GM19035 (cell line): Measurements from ENCODE around the gene AQR.
"Not testable (repeated sequence)": the region's sequence is repeated elsewhere in the genome, so short reads cannot be mapped to it uniquely, and the experiment has no call there.

Experiments used
- ATAC-seq: cut with Tn5 transposase; IDR thresholded peaks from one replicate; pipeline ENCODE4 v1.9.1; 2021; ENCODE audit not compliant: unreplicated experiment

The AQR gene

DNA sequence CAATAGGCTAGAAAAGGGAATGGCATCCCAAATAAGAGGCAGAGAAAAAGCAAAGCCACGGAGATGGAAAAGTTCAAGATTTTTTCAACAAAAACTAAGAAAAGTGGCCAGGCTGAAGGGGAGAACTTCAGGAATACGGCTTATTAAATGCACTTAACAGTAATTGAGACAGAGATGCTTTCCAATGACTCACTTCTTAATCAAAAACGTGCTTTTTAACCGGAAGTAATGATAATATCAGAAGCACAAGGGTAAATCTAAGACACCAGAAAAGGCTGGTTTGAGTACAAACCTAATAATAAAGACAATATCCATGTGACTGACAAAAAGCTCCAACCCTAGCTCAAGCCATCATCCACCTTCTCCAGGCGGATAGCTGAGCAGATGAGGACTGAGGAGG lies 149.4 kb downstream of the AQR start:
- no peak for ATAC-seq

- ATAC-seq = no peak
Observed at GRCh38 chr15:34818526-34818925, 151.0 kb downstream of the AQR start.

DNA sequence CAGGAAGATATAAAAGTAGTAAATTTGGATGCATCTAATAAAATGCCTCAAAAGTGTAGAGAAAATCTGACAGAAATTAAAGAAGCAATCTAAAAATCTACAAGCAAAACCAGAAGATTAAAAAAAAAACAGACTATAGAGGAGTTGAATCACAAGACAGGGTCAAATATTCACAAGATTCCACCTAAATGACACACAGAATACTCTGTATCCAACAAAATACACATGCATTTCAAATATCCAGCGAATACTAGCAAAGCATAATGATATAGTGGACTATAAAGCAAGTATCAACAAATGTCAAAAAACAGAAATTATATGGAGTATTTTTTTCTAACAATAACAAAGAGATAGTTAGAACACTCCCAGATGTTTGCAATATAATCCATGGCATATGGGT lies 153.7 kb downstream of the AQR start:
- ATAC-seq = no peak

DNA sequence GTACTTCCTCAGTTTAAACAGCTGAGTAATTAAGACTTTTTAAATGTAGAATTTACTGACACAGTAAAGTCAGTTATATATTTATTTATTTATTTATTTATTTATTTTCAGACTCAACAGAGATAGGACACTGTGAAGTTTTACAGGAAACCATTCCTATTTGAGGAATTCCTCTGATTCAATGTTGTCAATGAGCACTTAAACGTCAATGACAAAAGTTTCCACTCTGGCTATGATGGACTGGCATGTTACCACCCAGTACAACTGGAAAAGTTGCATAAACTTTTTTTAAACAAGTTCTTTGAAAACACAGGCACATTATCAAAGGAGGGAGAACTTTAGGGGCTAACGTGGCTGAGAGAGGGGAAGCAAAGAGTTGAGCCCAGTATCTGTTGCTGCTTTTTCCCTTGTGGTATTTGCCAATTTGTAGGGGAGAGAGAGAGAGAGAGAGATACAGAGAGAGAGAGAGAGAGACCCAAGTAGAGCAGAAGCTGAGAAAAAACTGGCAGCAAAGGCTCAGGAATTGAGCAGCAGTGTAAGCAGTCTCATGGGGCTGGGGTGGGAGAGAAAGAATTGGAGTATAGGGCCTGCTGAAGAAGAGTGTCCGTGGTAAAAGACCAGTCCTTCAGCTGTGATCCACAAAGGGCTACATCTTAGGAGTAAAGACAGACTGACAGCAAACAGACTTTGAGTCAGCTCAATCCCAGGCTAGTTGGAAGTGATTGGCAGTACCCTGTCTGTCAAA lies 155.9 kb downstream of the AQR start:
- no peak for ATAC-seq

DNA sequence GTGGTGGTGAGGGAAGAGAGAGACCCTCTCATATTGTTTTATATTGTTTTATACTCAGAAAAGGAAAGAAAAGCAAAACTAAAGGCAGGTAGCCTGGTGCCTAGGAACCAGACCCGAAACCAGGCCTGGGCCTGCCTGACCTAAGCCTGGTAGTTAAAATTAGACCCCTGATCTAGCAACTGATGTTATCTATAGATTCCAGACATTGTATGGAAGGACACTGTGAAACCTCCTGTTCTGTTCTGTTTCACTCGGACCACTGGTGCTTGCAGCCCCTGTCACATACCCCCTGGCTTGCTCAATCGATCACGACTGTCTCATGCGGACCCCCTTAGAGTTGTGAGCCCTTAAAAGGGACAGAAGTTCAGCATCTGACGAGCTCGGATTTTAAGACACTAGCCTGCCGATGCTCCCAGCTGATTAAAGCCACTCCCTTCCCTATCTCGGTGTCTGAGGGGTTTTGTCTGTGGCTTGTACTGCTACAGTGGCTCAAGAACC lies 156.6 kb downstream of the AQR start:
- ATAC-seq = not testable (repeated sequence)

DNA sequence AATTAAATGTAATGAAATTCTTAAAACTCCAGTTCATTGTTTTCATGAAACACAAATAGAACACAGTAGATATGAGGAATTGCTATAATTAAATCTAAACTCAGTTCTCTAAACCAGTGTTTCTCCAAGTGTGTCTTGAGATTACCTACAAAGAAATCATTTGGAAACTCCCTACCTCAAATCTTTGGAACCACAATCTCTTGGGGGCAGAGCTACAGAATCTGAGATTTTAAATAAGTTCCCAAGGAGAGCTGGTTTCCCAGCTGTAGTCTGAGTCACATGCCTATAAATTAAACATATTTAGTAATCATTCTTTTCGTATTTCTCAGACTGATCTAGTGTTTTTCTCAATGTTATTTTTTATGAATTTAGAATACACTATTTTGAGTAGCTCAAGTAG lies 157.2 kb downstream of the AQR start:
- ATAC-seq = no peak

- no peak for ATAC-seq
Observed at GRCh38 chr15:34810443-34811129, 159.0 kb downstream of the AQR start.

DNA sequence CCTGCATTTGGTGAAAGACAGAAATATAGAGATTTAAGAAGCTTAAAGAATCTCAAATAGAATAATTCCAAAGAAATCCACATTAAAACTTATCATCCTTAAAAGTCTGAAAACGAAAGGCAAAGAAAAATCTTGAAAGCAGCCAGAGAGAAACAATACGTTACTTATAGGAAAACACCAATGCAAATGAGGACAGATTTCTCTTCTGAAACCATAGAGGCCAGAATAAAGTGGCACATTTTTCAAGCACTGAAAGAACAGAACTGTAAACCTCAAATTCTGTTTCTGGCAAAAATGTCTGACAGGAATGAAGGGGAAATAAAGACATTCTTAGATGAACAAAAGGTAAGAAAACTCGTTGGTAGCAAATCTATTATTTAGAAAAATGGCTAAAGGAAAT lies 160.4 kb downstream of the AQR start:
- no peak for ATAC-seq

- no peak for ATAC-seq
Observed at GRCh38 chr15:34808016-34808415, 161.5 kb downstream of the AQR start.

- ATAC-seq = not testable (repeated sequence)
Observed at GRCh38 chr15:34807241-34807640, 162.3 kb downstream of the AQR start.

DNA sequence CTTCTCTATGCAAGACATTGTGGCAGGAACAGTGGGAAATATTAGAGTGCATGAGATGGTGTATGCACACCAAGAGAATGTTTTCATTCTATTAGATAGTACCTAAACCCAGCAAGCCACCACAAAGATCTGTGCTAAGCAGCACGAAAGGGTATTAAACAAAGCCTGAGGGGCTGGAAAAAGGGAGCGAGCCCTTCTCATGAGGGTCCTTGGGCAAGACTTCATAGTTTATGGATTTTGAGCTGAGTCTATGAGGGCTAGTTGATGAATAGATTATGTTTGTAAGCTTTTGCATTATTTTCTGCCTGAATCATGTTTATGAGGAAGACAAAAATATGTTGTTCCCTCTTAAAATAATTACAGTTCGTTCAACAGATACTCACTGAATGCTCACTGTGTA lies 164.8 kb downstream of the AQR start:
- ATAC-seq = no peak

DNA sequence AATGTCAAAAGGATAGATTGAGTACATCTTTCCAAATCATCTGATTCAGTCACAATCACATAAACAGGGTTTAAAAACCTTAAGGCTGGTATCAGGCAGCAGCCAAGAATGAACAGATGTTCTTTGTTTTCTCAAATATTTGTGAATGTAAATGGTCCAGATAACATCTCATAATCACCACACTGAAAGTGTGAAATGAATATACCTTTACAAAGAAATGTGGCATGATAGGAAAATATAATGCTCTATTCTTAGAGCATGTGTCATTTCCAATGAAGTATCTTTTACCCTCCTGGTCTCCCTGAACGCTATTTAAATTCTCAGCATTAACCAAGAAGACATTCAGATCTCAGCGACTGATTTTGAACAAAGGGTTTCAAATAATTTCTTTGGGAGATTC lies 165.4 kb downstream of the AQR start:
- no peak for ATAC-seq

DNA sequence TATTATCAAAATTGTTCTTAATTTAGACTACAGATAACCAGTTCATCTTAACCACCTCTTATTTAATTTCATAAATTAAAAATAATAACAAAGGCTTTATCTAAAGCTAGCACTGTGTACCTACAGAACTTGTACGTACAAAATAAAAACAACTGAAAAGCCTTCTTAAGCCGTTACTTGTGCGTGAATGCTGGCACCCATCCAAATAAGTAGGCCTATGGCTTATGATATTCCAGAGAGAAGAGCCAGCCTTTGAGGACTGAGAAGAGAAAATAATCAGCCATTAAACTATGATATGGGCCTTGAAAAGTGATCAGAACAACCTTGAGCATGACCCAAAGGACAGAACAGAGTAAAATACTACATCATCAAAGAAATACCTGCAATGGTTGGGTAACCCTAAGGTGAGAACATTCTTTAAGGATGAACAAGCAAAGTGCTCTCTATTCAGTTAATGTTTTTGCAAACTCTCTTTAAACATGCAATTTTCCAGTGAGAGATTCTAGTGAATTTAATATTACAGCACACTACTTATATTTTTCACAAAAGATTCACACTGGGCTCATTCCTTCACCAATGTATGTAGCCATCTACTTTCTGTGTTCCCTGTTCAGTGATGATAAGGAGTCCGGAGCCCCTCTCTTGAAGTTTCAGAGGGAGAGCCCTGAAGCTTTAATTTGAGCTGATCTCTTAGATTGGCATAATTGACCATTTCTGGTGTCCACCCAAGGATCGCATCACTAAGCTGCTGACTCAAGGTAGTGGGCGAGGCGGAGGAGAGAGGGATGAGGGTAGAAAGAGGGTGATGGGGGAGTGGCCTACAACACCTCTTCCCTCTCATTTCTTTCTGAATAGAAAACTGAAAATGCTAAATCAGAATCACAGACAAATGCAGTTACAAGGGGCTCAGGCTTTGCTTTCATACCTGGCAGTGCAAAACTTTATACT lies 166.5 kb downstream of the AQR start:
- no peak for ATAC-seq

GRCh38 chr15:34802371-34802770 lies 167.2 kb downstream of the AQR start:
- no peak for ATAC-seq
